NCI-H446 treated with DMSO at 0.1 percent for 48 hours (cell line): ENCODE data around the gene EP400.

Experiments used
- DNase-seq: peaks from one replicate; lab custom pipeline; 2025; lab: John Stamatoyannopoulos, UW

EP400 gene

GRCh38 chr12:132019891-132020290, 70.1 kb downstream of the EP400 start:
- DNase-seq = no peak

DNA sequence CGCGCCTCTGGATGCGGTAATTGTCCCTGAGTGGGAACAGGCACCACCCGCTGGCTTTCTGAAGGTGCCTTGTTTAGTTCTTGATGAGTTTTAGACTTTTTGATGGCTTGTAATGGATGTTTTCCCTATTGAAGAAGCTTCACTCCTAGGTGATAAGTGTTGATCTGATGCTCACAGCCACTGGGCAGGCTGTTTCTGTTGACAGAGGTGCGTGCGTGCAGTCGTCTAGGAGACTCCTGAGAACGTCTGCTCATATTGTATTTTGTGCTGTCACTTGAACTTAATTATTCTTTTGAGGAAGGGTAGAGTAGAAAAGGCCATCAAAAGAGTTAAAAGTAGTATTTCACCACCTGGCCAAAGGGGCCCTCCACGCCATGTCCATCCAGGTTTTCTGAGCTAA, 70.5 kb downstream of the EP400 start:
- DNase-seq = no peak

DNA sequence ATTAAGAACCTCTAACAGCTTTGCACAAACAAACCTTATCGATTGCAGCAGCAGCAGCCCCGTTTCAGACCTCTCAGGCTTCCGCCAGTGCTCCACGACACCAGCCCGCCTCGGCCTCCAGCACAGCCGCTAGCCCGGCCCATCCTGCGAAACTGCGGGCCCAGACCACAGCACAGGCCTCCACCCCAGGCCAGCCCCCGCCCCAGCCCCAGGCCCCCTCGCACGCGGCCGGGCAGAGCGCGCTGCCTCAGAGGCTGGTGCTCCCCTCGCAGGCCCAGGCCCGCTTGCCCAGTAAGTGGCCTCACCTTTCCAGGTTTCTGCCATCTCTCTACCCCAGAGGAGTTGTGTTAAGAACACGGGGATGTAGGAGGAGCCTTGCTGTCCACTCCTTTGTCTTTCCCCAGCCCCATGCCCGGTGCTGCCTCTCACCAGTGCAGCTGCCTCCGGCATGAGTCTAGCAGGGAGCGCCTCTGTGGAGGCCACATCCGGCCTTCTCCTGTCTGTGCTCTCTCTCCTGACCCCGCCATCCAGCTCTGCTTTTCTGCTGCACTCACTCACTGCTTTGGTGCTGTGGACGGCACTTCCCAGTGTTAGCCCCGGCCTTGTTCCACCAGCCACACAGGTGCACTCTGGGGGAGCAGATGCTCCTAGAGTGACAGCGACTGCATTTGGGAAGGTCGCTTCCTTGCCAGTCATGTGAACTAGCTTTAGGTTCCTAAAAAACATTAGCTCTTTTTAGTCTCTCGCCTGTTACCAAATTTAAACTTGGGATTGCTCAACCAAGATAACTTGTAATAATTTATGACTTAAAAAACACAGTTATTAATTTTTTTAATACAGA, 71.5 kb downstream of the EP400 start:
- no peak for DNase-seq

DNA sequence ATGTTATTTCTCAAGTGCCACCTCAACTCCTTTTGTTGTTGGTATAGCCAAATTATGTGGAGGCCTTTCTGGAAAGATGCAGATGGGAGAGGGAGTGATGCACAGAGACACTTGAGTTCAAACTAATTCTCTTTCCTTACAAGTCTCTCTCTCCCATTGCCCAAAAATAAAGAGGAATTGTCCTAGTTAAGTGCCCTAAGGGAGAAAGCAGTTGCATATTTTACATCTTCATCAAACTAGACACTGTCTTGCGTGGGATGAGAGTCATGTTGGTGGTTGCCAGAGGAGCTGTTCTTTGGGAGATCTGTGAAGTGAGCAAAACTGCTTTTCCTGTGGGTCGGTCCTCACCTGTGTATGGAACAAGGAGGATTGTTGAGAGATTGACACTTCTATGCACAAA, 72.2 kb downstream of the EP400 start:
- no peak for DNase-seq

- no peak for DNase-seq
These were observed 73.9 kb downstream of the EP400 start for GRCh38 chr12:132023658-132024057.

- DNase-seq = no peak
These were observed 75.0 kb downstream of the EP400 start for GRCh38 chr12:132024758-132025157.

DNA sequence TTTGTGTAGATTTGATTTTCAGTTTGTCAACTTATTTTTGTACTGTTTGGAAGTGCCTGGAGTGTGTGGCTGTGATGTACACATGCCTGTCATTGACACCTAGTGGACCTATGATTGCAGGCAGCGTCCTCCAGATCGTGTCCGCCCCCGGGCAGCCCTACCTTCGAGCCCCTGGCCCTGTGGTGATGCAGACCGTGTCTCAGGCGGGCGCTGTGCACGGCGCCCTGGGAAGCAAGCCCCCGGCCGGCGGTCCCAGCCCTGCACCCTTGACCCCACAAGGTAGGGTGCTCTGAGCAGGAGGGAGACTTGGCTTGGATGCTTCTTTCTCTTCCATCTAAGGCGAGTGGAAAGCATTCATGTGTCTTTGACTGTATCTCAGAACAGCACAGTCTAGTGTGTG, 75.8 kb downstream of the EP400 start:
- no peak for DNase-seq

DNA sequence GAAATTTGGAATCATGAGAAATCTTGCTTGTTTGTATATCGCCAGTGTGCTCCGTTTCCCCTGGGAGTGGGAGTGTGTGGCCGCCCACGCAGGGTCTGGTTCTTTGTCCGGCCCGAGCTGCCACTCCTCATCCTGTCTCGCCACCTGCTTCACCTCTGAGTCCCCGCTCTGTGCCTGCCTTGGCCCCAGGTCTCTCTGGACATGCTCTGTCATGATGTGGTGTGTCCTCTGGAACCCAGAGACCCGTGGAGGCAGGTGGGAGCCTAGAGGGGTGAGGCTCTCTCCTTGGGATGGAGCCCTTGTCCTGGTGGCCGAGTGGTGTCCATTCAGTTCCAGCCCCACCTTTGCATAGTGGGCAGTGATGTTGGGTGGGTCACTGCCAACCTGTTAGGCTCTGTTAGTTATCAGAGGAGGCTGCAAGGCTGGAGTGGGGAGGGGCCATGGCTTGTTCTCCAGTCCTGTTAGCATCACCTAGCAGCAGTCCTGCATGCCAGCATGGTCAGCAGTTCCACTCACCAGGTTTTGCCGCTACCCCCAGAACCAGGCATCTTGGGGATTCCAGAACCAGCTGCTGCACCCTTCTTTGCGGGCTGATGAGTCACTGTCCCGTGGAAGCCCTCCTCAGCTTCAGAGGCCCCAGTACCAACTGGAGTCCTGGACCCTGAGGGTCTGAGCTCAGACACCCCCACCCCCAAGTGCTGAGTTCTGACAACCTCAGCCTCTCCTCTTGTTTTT, 76.5 kb downstream of the EP400 start:
- DNase-seq = no peak

GRCh38 chr12:132026796-132027500, 77.2 kb downstream of the EP400 start:
- no peak for DNase-seq

DNA sequence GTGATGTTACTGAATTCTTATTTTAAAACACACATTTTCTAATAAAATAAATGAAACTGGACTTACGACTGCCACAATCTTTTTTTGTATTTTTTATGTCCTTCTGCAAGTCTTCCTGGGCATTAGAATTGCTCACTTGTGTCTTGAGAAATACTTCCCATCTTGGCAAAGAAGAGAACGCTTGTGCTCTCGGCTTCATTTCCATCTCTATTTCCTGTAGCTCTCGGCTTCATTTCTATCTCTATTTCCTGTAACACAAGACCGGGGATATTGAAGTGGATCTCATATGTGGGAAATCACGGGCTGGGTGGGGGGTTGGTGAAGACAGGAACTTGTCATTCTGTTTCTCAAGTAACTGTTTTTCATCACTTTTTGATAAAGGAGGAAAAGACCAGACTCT, 77.9 kb downstream of the EP400 start:
- no peak for DNase-seq

DNA sequence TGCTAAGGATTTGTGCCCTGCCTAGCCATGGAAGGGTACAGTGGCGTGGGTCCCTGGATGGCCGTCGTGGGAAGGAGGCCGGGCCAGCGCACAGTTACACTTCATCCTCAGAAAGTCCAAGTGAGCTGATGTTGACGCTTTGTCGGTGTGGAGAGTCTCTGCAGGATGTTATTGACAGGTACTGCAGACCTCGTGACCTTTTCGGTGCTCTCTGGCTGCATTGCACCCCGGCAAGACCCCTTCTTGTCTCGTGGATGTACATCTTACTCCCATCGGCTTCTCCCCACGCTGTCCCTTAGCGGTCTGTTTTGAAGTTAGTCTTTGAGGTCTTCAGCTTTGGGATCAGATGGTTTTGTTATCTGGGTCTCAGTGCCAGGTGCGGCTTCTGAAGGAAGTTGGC, 78.4 kb downstream of the EP400 start:
- DNase-seq = no peak

GRCh38 chr12:132029503-132030300, 80.0 kb downstream of the EP400 start:
- no peak for DNase-seq

- DNase-seq = no peak
These were observed 80.8 kb downstream of the EP400 start for GRCh38 chr12:132030367-132031038.

GRCh38 chr12:132033627-132034026, 83.9 kb downstream of the EP400 start:
- no peak for DNase-seq

DNA sequence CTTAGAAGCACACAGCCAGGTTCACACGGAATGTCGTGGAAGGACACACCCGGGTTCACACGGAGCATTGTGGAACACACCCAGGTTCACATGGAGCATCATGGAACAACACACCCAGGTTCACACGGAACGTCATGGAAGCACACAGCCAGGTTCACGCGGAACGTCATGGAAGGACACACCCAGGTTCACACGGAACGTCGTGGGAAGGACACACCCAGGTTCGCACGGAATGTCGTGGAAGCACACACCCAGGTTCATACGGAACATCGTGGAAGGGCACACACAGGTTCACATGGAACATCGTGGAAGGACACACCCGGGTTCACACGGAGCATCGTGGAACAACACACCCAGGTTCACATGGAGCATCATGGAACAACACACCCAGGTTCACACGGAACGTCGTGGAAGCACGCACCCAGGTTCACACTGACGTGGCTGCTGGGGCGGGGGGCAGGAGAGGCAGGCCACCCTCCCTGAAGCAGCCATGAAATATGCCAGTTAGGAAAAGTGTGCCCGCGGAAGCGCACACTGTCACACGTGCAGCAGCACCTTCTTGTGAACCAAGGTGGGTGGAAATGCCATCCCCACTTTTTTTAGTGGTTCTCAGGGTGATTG, 86.4 kb downstream of the EP400 start:
- DNase-seq = no peak

- DNase-seq = no peak
These were observed 91.3 kb downstream of the EP400 start for GRCh38 chr12:132040906-132041606.

GRCh38 chr12:132043216-132043615, 93.5 kb downstream of the EP400 start:
- DNase-seq = no peak

DNA sequence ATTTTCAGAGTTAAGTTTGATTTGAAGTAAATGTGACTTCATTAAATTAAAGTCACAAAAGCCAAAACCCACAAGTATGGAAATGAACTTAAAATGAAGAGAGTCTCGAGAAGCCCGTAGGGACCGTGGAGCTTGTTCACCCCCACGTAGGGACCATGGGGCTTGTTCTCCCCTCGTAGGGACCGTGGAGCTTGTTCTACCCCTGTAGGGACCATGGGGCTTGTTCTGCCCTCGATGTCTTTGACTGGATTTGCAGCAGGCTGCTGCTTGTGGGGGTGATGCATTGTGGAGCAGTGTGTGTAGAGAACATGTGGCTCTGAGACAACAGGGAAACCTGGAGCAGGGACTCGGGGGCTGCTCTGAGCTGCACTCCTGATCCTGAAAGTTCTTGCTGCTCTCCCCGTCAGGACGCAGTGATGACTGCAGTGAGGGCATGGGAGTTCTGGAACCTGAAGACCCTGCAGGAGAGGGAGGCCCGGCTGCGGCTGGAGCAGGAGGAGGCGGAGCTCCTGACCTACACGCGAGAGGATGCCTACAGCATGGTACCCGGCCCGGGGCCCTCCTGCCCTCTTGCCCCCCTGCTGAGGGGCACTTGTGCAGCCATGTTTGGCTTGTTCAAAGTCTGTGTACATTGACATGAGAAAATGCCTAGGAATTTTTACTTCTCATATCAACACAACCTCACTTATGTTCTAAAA, 94.2 kb downstream of the EP400 start:
- DNase-seq = no peak

- no peak for DNase-seq
These were observed 95.1 kb downstream of the EP400 start for GRCh38 chr12:132044661-132045412.
